Activated CD4-positive, alpha-beta T cell treated with anti-CD3 and anti-CD28 coated beads for 48 hours (primary cell): ENCODE measurements around the gene TLNRD1.

Experiments
- DNase-seq: peaks from one replicate; pipeline ENCODE4 v3.0.0-alpha.2; 2020

Gene TLNRD1

DNA sequence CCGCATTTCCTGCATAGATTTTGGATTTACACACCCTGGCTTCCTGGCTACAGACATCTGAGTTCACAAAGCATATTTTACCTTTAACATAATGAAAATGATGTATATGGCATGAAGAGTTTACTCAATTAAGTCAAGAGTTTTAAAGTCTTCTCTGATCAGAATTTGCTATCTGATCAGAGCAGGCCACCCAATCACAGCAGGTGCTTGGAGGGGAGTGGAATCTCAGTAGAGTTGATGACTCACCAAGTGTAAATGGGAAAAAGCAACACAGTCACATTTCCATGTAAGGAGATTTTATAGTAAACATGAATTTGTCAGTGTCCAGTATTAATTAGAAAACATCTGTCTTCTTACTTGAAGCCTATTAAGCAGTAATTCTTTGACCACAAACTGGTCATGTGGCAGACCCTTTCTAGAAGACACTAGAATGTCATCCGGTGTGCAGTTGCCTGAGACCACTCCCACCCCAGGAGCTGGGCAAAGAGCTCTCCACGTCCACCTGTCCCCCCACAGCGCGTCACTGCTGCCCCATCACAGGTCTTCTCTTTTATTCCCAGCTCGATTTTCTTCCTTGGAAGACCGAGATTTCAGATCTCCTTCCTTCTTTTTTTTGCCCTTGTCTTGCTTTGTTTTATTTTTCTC is 21.9 kb upstream of the TLNRD1 start:
- DNase-seq, result no peak

GRCh38 chr15:80979538-80980200 is 21.1 kb upstream of the TLNRD1 start:
- no peak for DNase-seq

GRCh38 chr15:80982205-80982604 is 18.5 kb upstream of the TLNRD1 start:
- peak; percentile 23 for DNase-seq

GRCh38 chr15:80982839-80983238 is 17.9 kb upstream of the TLNRD1 start:
- DNase-seq, result no peak

DNA sequence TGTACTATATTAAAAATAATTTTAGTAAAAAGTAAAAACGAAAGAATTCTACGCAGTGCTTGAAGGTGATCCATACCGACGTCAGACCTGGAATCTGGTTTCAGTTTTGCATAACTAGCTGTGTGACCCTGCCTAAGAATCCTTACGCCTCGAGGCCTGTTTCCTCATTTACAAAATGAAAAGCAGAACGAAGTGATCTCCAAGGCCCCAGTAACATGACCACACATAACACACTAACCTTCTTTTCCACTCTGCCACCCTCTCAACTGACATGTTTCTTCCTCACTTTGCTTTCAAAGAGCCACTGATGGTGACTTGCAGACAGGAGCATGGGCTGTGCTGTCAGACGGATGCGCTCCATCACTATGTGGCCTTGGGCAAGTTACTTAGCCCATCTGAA is 15.9 kb upstream of the TLNRD1 start:
- no peak for DNase-seq

GRCh38 chr15:80985981-80986380 is 14.7 kb upstream of the TLNRD1 start:
- no peak for DNase-seq

- DNase-seq, result no peak
Measured at GRCh38 chr15:80986487-80986886, 14.2 kb upstream of the TLNRD1 start.

- no peak for DNase-seq
Measured at GRCh38 chr15:80988148-80988796, 12.5 kb upstream of the TLNRD1 start.

- no peak for DNase-seq
Measured at GRCh38 chr15:80989081-80989517, 11.6 kb upstream of the TLNRD1 start.

DNA sequence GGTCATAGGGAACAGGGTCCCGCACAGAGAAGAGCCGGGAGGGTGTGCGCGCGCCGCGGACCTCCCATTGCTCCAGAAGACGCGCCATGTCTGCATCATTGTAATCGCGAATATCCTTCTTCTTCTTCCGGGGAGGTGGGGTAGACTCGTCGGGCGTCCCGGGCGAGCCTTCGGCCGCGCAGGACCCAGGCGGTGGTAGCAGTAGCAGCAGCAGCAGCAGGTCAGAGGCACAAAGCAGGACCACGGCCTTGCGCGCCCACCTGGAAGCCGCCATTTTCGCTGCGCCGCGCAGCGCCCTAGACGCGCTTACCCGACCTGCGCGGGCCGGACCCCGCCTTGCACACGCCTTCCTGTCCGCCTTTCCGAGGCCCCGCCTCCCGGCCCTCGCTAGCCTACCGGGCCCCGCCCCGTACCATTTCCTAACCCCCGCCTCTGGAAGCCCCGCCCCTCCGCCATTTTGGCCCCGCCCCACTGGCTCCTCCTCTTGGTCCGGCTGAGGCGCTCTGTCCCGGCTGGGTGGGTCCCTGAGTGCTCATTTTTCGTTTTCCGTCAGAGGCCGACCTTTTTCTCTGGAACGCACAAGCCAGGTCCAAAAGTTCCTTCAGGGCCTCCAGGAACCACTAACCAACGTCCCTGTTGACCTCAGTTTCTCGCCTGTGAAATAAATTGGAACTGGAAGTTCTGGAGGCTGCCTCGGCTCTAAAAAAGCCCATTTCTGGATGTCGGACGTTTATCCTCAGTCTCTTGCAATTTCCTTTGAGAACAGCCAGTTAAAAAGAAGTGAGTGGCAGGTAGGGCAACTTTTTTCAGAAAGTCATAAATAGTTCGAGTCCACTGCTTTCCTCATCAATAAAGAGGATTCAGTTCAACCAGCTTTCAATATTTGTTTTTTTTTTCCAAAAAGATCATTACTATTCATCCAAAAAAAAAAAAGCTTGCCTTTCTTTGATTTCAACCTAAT is 10.9 kb upstream of the TLNRD1 start, which contains the start of gene MESD:
TSS of gene MESD (minus strand) at position 302 of the 961 bp plus-strand sequence. CDS start at position 274, 28 bp downstream.
- DNase-seq, result peak; percentile 99

DNA sequence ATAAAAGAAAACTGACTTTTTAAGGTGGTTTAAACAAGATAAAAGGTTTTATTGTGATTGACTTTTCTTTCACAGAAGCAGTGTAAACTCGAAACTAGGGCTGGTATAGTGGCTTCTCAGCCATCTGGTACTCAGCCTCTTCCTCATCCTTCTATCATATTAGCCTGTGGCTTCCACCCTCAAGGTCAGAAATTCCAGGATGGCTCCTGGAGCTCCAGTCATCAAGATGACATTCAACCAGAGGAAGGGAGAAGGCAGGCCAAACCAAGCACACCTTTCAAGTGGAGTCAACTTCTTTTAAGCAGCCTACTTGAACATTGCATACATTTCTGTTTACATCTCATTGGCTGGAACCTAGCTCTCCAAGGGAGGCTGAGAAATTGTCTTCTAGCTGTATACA is 9.8 kb upstream of the TLNRD1 start:
- DNase-seq, result no peak

- DNase-seq, result peak; percentile 37
Measured at GRCh38 chr15:80991421-80991820, 9.3 kb upstream of the TLNRD1 start.

GRCh38 chr15:80992006-80992405 is 8.7 kb upstream of the TLNRD1 start:
- DNase-seq, result no peak

DNA sequence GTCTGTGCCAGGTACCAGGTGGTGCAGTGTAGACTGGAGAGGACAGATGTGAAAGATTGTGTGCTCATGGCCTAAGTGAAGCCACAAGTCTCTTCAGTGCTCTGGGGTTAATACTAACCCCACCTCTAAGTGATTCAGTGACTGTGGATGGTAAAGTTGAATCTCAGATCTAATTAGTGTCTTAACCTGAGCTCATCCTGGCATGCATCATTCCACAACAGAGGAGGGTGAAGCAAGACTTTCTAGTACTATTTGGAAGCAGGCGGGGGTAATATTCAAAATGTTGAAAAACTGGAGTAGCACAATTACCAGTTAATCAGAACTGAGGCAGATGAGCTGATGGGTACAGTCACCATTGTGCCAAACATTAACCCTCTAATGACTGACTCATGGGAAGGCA is 8.3 kb upstream of the TLNRD1 start:
- no peak for DNase-seq

DNA sequence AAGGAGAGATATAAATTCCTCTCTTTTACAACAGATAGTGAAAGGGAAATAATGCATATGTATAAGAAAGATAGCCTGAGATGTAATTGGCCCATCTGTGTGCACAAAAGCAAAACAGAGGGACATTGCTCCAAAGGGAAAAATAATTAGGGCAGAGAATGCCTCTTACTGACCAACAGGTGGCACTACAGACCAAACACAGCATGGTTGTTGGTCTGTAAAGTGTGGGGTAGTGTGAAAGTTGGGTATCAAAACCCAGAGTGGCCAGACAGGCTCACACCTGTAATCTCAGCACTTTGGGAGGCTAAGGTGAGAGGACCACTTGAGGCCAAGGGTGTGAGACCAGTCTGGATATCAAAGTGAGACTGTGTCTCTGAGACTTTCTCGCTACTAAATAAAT is 4.5 kb upstream of the TLNRD1 start:
- DNase-seq, result peak; percentile 18

DNA sequence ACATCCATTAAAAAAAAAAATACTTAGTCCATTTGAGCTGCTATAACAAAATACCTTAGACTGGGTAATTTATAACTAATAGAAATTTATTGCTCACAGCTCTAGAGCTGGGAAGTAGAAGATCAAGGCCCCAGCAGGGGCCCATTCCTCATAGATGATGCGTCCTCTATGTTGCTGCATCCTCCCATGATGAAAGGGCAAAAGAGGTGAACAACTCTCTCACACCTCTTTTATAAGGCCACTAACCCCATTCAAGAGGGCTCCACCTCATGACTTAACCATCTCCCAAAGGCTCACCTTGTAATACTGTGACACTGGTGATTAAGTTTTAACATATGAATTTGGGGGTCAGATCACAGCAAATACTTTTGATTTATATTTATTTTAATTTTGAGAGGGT is 3.0 kb upstream of the TLNRD1 start:
- no peak for DNase-seq

- DNase-seq, result no peak
Measured at GRCh38 chr15:80998251-80998650, 2.5 kb upstream of the TLNRD1 start.

DNA sequence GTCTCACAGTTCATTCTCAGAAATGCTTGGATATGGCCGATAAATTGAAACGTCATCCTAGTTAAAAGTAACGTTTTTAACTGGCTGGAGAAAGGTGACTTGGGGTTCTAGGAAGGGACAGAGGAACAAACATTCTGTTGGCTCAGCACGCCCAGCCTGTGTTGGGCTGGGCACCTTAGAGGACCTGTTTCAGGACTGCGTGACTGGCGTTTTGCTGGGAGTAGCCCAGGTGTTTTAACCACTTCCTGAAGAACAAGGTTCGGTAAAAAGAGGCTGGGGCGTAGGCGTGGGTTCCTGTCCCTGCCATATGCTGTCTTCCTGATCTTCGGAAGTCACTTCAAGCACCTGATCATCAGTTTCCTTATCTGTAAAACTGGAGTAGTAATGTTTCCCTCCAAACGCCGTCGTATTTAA is 1.1 kb upstream of the TLNRD1 start:
- DNase-seq, result peak; percentile 80

- no peak for DNase-seq
Measured at GRCh38 chr15:81000144-81000623, 539 bp upstream of the TLNRD1 start.

DNA sequence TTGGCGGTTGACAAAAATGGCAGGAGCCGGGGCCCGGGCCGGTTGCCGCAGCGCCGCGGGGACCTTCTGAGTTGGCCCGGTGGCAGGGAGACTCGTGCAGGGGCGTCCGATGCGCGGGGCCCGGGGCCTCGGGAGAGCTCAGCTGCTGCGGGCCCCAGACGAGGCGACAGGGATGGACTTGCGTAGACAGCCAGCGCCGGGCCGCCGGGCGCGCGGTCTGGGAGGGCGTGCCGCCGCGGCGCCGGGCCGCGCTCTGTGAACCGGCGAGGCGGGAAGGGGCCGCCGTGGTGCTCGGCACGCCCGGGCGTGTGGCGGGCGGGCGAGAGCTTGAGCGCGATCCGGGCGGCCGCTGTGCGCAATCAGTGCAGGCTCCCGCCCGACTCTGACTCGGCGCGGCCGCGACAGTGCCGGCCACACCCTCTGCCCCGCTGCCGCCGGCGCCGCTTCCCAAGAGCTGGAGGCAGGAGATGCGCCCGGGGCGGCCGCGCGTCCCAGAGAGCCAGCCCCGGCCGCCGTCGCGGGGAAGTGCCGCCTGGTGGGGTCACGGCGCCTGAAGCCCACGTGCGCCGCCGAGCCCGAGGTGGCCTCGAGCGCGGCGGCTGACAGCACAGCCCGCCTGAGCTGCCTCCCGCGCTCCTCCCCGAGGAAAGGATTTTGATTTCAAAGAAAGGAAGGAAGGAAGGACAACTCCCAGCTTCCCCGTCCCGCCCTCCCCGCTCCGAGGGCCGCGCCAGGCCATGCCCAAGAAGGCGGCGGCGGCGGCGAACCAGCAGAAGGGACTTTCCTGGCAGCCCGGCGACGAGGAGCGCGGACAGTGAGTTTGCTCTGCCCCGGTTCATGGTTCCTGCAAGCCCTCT is 657 bp downstream of the TLNRD1 start:
- DNase-seq, result peak; percentile 61

DNA sequence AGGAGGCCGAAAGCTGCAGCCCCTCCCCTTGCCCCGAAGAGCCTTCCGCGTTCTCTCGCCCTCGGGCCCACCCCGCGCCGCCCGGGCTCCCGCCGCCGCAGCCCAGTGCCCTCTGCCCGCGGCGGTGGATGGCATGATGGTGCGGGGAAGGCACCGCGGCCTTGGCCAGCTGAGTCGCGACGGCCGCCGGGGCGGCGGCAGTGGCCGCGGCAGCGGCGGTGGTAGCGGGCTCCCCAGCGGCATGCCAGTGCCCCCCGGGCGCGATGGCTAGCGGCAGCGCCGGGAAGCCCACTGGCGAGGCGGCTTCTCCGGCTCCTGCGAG is 1.2 kb downstream of the TLNRD1 start:
- no peak for DNase-seq
